ENCODE data around the gene EML4. TPM values are rescaled to one million over a fixed set of nuclear protein-coding genes. Genes with fewer than 3 reads are reported as not detected.

Gene EML4
- total and polyA plus RNA-seq, 10 of the 15 experiments (the other 5 are each of a cell fraction or from before 2014, with no cell fraction given): 23.1 to 91.3 (median 77.4) TPM

DNA sequence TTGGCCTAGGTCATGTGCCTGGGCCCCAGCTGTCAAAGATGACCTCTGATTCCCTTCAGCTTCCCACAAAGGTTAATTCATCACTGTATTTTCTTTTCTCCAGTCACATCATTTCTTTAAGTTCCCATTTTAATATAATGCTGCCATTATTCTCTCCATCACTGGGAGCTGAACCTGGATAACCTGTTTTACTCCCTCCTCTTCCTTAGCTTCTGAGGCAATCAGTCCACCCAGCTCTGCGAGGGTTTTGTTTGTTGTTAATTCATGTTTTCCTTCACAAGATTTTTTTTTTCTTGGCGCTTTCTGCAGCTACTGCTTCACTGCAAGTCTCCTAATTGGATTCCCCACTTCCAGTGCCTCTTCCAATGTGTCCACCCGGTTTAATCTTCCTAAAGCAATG is 5.1 kb upstream of the EML4 start:
- Histone ChIP-seq H3K9ac (ENCODE audit: control insufficient read depth, insufficient read depth, low read length) (no peak overlapping the region), H3K27me3 (replicated peaks in 1 of 2; ENCODE audit: control insufficient read depth in 2 of 2, insufficient read depth in 2 of 2, low read length in 1 of 2) (no peaks in the 10 kb centered on the region), H3K4me2 (ENCODE audit: control insufficient read depth, insufficient read depth) (no peak overlapping the region), H3K79me2 (ENCODE audit: control insufficient read depth, insufficient read depth, low read length) (no peaks in the 10 kb centered on the region), H3K4me3 (no peak overlapping the region), H3K9me3 (replicated peaks; ENCODE audit: control insufficient read depth, insufficient read depth, low read length) (no peaks in the 10 kb centered on the region), H3K36me3 (ENCODE audit: control insufficient read depth in 2 of 2, insufficient read depth in 2 of 2, low read length in 1 of 2) (no peaks in the 10 kb centered on the region), H2AFZ (ENCODE audit: control insufficient read depth, low read depth, low read length) (no peak overlapping the region), H3K27ac (ENCODE audit: control insufficient read depth, insufficient read depth) (no peak overlapping the region), H4K20me1 (ENCODE audit: control insufficient read depth, insufficient read depth) (no peaks in the 10 kb centered on the region), H3K4me1 (ENCODE audit: control insufficient read depth, insufficient read depth, low read length) (peaks cover 3% of the 10 kb centered on the region)
- BruUV-seq (replicated peaks): no TSS peak
- CTCF ChIA-PET: interaction anchor here (1.1 to 1.4 kb wide), 2 partner anchors 15 to 32 kb away, joined by 3 to 4 read pairs; no protein-coding TSS in a partner anchor
- in situ Hi-C loops (cut with MboI): no loop called here
- SMC1A ChIA-PET (ENCODE audit: uncharacterized antibody, unreplicated experiment): interaction anchor here (0.9 to 1.1 kb wide), 3 partner anchors 17 to 66 kb away, joined by 3 read pairs; no protein-coding TSS in a partner anchor
- TF ChIP-seq, protein P1, sequence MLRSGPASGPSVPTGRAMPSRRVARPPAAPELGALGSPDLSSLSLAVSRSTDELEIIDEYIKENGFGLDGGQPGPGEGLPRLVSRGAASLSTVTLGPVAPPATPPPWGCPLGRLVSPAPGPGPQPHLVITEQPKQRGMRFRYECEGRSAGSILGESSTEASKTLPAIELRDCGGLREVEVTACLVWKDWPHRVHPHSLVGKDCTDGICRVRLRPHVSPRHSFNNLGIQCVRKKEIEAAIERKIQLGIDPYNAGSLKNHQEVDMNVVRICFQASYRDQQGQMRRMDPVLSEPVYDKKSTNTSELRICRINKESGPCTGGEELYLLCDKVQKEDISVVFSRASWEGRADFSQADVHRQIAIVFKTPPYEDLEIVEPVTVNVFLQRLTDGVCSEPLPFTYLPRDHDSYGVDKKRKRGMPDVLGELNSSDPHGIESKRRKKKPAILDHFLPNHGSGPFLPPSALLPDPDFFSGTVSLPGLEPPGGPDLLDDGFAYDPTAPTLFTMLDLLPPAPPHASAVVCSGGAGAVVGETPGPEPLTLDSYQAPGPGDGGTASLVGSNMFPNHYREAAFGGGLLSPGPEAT (IDR thresholded peaks at IDR 0.05; ENCODE audit: low read depth): no peak
- TF ChIP-seq, protein P2, sequence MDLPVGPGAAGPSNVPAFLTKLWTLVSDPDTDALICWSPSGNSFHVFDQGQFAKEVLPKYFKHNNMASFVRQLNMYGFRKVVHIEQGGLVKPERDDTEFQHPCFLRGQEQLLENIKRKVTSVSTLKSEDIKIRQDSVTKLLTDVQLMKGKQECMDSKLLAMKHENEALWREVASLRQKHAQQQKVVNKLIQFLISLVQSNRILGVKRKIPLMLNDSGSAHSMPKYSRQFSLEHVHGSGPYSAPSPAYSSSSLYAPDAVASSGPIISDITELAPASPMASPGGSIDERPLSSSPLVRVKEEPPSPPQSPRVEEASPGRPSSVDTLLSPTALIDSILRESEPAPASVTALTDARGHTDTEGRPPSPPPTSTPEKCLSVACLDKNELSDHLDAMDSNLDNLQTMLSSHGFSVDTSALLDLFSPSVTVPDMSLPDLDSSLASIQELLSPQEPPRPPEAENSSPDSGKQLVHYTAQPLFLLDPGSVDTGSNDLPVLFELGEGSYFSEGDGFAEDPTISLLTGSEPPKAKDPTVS (IDR thresholded peaks at IDR 0.05; ENCODE audit: low read depth, low read length): no peak
- TF ChIP-seq, protein P3, sequence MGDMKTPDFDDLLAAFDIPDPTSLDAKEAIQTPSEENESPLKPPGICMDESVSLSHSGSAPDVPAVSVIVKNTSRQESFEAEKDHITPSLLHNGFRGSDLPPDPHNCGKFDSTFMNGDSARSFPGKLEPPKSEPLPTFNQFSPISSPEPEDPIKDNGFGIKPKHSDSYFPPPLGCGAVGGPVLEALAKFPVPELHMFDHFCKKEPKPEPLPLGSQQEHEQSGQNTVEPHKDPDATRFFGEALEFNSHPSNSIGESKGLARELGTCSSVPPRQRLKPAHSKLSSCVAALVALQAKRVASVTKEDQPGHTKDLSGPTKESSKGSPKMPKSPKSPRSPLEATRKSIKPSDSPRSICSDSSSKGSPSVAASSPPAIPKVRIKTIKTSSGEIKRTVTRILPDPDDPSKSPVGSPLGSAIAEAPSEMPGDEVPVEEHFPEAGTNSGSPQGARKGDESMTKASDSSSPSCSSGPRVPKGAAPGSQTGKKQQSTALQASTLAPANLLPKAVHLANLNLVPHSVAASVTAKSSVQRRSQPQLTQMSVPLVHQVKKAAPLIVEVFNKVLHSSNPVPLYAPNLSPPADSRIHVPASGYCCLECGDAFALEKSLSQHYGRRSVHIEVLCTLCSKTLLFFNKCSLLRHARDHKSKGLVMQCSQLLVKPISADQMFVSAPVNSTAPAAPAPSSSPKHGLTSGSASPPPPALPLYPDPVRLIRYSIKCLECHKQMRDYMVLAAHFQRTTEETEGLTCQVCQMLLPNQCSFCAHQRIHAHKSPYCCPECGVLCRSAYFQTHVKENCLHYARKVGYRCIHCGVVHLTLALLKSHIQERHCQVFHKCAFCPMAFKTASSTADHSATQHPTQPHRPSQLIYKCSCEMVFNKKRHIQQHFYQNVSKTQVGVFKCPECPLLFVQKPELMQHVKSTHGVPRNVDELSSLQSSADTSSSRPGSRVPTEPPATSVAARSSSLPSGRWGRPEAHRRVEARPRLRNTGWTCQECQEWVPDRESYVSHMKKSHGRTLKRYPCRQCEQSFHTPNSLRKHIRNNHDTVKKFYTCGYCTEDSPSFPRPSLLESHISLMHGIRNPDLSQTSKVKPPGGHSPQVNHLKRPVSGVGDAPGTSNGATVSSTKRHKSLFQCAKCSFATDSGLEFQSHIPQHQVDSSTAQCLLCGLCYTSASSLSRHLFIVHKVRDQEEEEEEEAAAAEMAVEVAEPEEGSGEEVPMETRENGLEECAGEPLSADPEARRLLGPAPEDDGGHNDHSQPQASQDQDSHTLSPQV (IDR thresholded peaks at IDR 0.05): no peak
- TF ChIP-seq BHLHE40 (IDR thresholded peaks at IDR 0.05; ENCODE audit: borderline replicate concordance in 1 of 2, low read depth in 2 of 2, low read length in 1 of 2) (no peak), CREB1 (IDR thresholded peaks at IDR 0.05; ENCODE audit: low read depth) (no peak), HDGF (IDR thresholded peaks at IDR 0.05) (no peak), MEF2A (IDR thresholded peaks at IDR 0.05; ENCODE audit: insufficient read depth, low read depth, low read length) (no peak), SUZ12 (IDR thresholded peaks at IDR 0.05; ENCODE audit: unreplicated experiment) (no peak), BMI1 (IDR thresholded peaks at IDR 0.05; ENCODE audit: borderline replicate concordance) (no peak), BCL11A (IDR thresholded peaks at IDR 0.05; ENCODE audit: low read depth, low read length) (no peak), GABPA (IDR thresholded peaks at IDR 0.05; ENCODE audit: low read depth) (no peak)
- TF ChIP-seq, protein P4, sequence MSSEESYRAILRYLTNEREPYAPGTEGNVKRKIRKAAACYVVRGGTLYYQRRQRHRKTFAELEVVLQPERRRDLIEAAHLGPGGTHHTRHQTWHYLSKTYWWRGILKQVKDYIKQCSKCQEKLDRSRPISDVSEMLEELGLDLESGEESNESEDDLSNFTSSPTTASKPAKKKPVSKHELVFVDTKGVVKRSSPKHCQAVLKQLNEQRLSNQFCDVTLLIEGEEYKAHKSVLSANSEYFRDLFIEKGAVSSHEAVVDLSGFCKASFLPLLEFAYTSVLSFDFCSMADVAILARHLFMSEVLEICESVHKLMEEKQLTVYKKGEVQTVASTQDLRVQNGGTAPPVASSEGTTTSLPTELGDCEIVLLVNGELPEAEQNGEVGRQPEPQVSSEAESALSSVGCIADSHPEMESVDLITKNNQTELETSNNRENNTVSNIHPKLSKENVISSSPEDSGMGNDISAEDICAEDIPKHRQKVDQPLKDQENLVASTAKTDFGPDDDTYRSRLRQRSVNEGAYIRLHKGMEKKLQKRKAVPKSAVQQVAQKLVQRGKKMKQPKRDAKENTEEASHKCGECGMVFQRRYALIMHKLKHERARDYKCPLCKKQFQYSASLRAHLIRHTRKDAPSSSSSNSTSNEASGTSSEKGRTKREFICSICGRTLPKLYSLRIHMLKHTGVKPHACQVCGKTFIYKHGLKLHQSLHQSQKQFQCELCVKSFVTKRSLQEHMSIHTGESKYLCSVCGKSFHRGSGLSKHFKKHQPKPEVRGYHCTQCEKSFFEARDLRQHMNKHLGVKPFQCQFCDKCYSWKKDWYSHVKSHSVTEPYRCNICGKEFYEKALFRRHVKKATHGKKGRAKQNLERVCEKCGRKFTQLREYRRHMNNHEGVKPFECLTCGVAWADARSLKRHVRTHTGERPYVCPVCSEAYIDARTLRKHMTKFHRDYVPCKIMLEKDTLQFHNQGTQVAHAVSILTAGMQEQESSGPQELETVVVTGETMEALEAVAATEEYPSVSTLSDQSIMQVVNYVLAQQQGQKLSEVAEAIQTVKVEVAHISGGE (CRISPR knock-in tag; IDR thresholded peaks at IDR 0.05): no peak
- ATAC-seq (no peak), FAIRE-seq (no peak), DNase-seq (ENCODE audit: low read depth, low spot score) (no peak)
- POLR2A ChIA-PET: interaction anchor here (0.6 kb wide), 2 partner anchors 11 to 516 kb away, joined by 3 to 9 read pairs; no protein-coding TSS in a partner anchor
- 38% methylated on average over 3 of the region's 3 CpGs for WGBS (ENCODE audit: insufficient coverage, insufficient replicate concordance, low lambda C conversion rate, missing lambda C conversion rate)
- intact Hi-C loops (cut with micrococcal nuclease; ENCODE audit: unreplicated experiment): no loop called here
- RAD21 ChIA-PET (ENCODE audit: unreplicated experiment): no interaction called here
